HG03342 (cell line): ENCODE data around the gene NDUFC1.
"Not testable (repeated sequence)": the region's sequence is repeated elsewhere in the genome, so short reads cannot be mapped to it uniquely, and the experiment has no call there.

Experiments used
- ATAC-seq: cut with Tn5 transposase; IDR thresholded peaks from one replicate; pipeline ENCODE4 v1.9.1; 2021; ENCODE audit warnings: mild to moderate bottlenecking, moderate library complexity; ENCODE audit not compliant: unreplicated experiment

NDUFC1 gene

GRCh38 chr4:139301821-139302611 lies at the start of gene NDUFC1:
TSS of gene NDUFC1 (minus strand) at chr4:139302477. CDS start at chr4:139295798, 6,679 bp downstream.
- ATAC-seq: peak; percentile 37

DNA sequence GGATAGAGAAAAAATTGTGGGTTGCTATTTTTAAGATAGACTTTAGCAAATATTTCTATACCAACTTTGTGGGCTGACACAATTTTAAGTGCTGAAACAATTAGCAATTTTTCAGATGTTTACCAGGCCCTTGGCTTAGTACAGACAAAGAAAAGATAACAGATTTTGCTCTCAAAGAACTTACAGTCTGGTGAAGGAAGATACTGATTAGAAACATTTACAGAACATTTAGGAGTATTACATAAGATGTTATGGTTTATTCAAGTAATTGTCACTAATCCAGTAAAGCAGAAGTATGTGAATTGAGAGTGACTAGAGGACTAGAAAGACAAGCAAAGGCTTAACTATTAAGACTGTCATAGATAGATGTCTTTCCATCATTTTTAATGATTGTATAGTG lies 35.3 kb upstream of the NDUFC1 start:
- ATAC-seq: no peak

DNA sequence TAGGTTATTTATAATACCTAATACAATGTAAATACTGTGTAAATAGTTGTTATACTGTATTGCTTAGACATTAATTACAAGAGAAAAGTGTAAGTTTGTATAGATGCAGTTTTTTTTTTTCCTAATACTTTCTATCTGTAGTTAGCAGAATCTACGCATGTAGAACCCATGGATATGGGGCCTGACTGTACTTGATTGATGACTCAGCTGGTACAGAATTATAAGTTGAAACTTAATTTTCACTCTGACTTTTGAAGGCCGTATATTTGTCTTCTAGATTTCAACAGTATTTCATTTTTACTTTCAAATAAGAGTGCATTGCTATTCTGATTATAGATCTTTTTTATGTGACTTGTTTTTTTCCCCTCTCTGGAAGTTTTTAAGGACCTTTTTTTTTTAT lies 30.8 kb upstream of the NDUFC1 start:
- no peak for ATAC-seq

DNA sequence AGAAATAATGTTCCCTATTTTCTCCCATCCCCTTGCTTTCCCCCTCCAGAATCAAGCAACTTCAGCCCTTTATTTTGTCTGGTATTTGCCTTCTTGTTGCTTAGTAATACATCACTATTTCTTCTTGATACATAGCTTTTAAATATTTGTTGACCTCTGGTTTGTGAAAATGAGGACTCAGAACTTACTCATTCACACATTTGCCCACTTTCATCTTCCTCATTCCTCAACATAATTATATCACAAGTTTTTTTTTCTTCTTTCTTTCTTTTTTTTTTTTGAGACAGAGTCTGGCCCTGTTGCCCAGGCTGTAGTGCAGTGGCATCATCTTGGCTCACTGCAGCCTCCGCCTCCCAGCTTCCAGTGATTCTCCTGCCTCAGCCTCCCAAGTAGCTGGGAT lies 28.9 kb upstream of the NDUFC1 start:
- ATAC-seq: no peak

DNA sequence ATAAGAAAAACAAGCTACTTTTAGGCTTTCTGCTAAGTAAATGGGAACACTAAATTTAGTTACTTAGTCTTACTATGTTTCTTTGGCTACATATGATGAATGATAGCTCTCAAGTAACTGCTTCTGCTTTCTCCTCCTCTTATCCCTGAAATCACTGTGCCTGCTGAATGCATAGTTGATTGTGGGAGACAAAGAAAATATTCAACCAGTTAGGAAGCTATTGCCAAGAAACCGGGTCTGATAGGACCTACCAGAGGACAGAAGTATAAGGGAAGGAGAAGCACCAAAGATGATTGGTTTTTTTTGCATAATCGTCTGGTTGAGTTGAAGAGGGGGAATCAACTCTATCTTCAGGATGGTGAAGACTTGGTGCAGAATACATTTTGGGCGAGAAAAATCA lies 28.0 kb upstream of the NDUFC1 start:
- ATAC-seq: no peak

- no peak for ATAC-seq
Observed at GRCh38 chr4:139329665-139330200, 27.5 kb upstream of the NDUFC1 start.

DNA sequence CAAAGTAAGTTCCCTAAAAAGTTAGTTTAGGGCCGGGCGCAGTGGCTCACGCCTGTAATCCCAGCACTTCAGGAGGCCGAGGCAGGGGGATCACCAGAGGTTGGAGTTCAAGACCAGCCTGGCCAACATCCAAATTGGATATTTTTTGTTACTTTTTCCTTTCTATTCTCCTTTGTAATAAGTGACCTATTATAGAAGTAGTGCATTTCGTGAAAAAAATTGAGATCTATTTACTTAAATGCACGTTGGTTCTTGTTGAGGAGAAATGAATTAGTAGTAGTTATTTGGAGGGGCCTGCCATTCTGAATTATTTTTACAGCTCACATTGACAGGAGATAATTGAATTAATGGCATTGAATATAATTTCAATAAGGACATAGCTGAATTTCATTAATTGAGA lies 22.3 kb upstream of the NDUFC1 start:
- ATAC-seq: no peak

DNA sequence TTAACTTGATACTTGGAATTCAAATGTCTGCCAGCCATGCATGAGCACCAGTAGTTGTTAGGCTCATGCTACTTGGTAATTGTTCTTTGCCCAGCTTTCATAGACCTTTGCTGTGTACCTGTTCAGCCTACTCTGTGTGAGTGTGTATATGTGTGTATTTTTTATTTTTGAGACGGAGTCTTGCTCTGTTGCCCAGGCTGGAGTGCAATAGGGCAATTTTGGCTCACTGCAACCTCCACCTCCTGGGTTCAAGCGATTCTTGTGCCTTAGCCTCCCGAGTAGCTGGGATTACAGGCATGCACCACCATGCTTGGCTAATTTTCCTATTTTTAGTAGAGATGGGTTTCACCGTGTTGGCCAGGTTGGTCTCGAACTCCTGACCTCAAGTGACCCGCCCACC lies 20.3 kb upstream of the NDUFC1 start:
- not testable (repeated sequence) for ATAC-seq

- ATAC-seq: not testable (repeated sequence)
Observed at GRCh38 chr4:139322070-139322469, 19.8 kb upstream of the NDUFC1 start.

GRCh38 chr4:139319571-139319970 lies 17.3 kb upstream of the NDUFC1 start:
- ATAC-seq: no peak

DNA sequence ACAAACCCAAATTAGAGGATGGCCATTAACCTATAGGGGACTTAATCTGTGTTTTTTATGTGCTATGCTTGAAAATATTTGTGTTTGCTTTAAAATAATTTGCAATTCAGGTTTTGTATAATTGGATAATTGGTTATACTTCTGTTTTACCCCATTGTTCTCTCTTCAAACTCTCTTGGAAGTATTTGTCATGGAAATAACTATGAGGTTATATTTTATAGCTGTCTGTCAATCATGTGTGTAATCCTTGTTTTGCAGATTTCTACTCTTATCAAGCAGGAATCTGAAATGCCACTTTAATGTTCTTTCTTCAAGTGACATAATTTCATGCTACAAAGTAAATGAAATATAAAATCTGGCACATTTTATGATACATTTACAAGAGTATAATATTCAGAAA lies 15.4 kb upstream of the NDUFC1 start:
- no peak for ATAC-seq

- ATAC-seq: no peak
Observed at GRCh38 chr4:139316733-139317132, 14.5 kb upstream of the NDUFC1 start.

- ATAC-seq: peak; percentile 81
Observed at GRCh38 chr4:139315221-139315675, 13.0 kb upstream of the NDUFC1 start.

DNA sequence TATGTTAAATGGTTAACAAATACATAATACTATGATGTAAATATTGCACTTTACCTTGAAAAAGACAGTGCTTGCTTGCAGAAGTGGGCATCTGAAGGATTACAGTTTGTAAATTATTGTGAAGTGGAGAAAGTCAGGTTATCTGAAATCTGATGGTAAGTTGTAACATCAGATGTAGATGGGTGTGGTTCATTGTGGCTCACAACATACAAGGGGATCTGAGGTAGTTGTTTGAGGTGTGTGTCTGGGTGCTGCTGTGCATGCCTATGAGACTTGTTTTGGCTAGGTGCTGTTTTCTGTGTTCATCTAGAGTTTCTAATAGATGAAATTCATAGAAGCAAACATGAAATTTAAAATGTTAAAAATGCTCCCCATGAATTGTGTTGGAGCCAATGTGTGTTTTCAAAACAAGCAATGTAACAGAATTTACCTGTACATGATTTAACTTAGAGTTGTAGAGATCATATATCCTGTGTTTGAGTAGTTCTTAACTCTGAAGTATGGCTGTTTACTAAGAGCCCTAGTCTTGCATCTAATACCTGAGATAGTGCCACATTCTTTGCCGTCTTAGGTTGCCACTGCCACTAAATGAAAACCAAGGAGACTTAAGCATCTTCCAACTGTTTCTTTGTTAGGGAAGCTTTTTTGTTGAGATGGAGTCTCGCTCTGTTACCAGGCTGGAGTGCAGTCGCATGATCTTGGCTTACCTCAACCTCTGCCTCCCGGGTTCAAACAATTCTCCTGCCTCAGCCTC lies 11.9 kb upstream of the NDUFC1 start:
- no peak for ATAC-seq

- ATAC-seq: not testable (repeated sequence)
Observed at GRCh38 chr4:139313414-139313813, 11.1 kb upstream of the NDUFC1 start.

- ATAC-seq: no peak
Observed at GRCh38 chr4:139312552-139313332, 10.5 kb upstream of the NDUFC1 start.

GRCh38 chr4:139311909-139312308 lies 9.6 kb upstream of the NDUFC1 start:
- no peak for ATAC-seq

DNA sequence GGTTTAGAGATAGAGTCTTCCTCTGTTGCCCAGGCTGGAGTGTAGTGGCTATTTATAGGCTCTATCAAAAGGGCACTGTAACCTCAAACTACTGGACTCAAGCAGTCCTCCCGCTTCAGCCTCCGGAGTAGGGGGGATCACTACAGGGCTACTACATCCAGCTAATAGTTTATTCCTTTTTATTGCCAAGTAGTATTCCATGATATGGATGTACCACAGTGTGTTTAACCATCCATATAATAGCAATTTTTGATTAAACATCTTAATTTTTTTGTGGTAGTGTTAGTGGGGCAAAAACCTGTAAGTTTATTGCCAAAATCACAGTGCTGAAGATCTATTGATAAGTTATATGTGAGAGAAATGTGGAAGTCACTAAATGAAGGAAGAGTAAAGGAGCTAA lies 2.6 kb upstream of the NDUFC1 start:
- no peak for ATAC-seq

GRCh38 chr4:139301113-139301820 lies 1.0 kb downstream of the NDUFC1 start, which contains the start of gene NAA15:
TSS of gene NAA15 (plus strand) at chr4:139301505. CDS start at chr4:139301778, 273 bp downstream.
- ATAC-seq: peak; percentile 81

- peak; percentile 8 for ATAC-seq
Observed at GRCh38 chr4:139300431-139301112, 1.7 kb downstream of the NDUFC1 start.
